ENCODE results near the gene SLC22A3.
A peak's percentile ranks its signal among the peaks of the same experiment; 100 is the strongest.

SLC22A3 gene

GRCh38 chr6:160394654-160395035 is 46.5 kb downstream of the SLC22A3 start:
- FAIRE-seq (no peak), DNase-seq (ENCODE audit: extremely low spot score, insufficient read length, low read depth) (no peak)

- FAIRE-seq (no peak), DNase-seq (ENCODE audit: extremely low spot score, insufficient read length, low read depth) (no peak)
Measured at GRCh38 chr6:160395187-160395586, 47.0 kb downstream of the SLC22A3 start.

- DNase-seq (ENCODE audit: extremely low spot score, insufficient read length, low read depth) (no peak), FAIRE-seq (no peak)
Measured at GRCh38 chr6:160396292-160396691, 48.1 kb downstream of the SLC22A3 start.

- no peak for DNase-seq (ENCODE audit: extremely low spot score, insufficient read length, low read depth)
- FAIRE-seq = peak; percentile 85
Measured at GRCh38 chr6:160398674-160399271, 50.6 kb downstream of the SLC22A3 start.

GRCh38 chr6:160400446-160400845 is 52.3 kb downstream of the SLC22A3 start:
- no peak for FAIRE-seq
- DNase-seq (ENCODE audit: extremely low spot score, insufficient read length, low read depth) = no peak

- DNase-seq (ENCODE audit: extremely low spot score, insufficient read length, low read depth) (no peak), FAIRE-seq (no peak)
Measured at GRCh38 chr6:160408528-160408927, 60.4 kb downstream of the SLC22A3 start.

- no peak for DNase-seq (ENCODE audit: extremely low spot score, insufficient read length, low read depth)
- FAIRE-seq = no peak
Measured at GRCh38 chr6:160412993-160413392, 64.8 kb downstream of the SLC22A3 start.

- FAIRE-seq = no peak
- DNase-seq (ENCODE audit: extremely low spot score, insufficient read length, low read depth) = no peak
Measured at GRCh38 chr6:160417146-160417545, 69.0 kb downstream of the SLC22A3 start.

GRCh38 chr6:160417550-160417949 is 69.4 kb downstream of the SLC22A3 start:
- FAIRE-seq (no peak), DNase-seq (ENCODE audit: extremely low spot score, insufficient read length, low read depth) (no peak)

GRCh38 chr6:160418370-160418769 is 70.2 kb downstream of the SLC22A3 start:
- FAIRE-seq (no peak), DNase-seq (ENCODE audit: extremely low spot score, insufficient read length, low read depth) (no peak)

GRCh38 chr6:160419488-160419887 is 71.3 kb downstream of the SLC22A3 start:
- DNase-seq (ENCODE audit: extremely low spot score, insufficient read length, low read depth) (no peak), FAIRE-seq (no peak)

GRCh38 chr6:160420253-160420968 is 72.2 kb downstream of the SLC22A3 start:
- DNase-seq (ENCODE audit: extremely low spot score, insufficient read length, low read depth) = no peak
- no peak for FAIRE-seq

GRCh38 chr6:160420969-160421556 is 72.9 kb downstream of the SLC22A3 start:
- no peak for FAIRE-seq
- DNase-seq (ENCODE audit: extremely low spot score, insufficient read length, low read depth) = no peak

- FAIRE-seq = no peak
- DNase-seq (ENCODE audit: extremely low spot score, insufficient read length, low read depth) = no peak
Measured at GRCh38 chr6:160421854-160422253, 73.7 kb downstream of the SLC22A3 start.

GRCh38 chr6:160424256-160424655 is 76.1 kb downstream of the SLC22A3 start:
- DNase-seq (ENCODE audit: extremely low spot score, insufficient read length, low read depth) = no peak
- FAIRE-seq = no peak

GRCh38 chr6:160426136-160426535 is 78.0 kb downstream of the SLC22A3 start:
- FAIRE-seq (no peak), DNase-seq (ENCODE audit: extremely low spot score, insufficient read length, low read depth) (no peak)

- no peak for FAIRE-seq
- DNase-seq (ENCODE audit: extremely low spot score, insufficient read length, low read depth) = no peak
Measured at GRCh38 chr6:160427312-160428068, 79.3 kb downstream of the SLC22A3 start.

- DNase-seq (ENCODE audit: extremely low spot score, insufficient read length, low read depth) = no peak
- FAIRE-seq = no peak
Measured at GRCh38 chr6:160428069-160428430, 79.9 kb downstream of the SLC22A3 start.

GRCh38 chr6:160428818-160429619 is 80.8 kb downstream of the SLC22A3 start:
- no peak for FAIRE-seq
- DNase-seq (ENCODE audit: extremely low spot score, insufficient read length, low read depth) = no peak

- DNase-seq (ENCODE audit: extremely low spot score, insufficient read length, low read depth) = no peak
- FAIRE-seq = no peak
Measured at GRCh38 chr6:160429620-160429895, 81.4 kb downstream of the SLC22A3 start.

All from GM18507 (cell line).